Vagina (tissue), 2 donors: ENCODE measurements around the gene UBE2J1.

Experiments
- CTCF ChIP-seq, 3 experiments: fragments of 450-650 bp in 2 of 3; fragments of 200-600 bp in 1 of 3; sonication (generic) in 1 of 3; IDR thresholded peaks; one replicate each; pipeline ENCODE4 v1.5.1; 2017 to 2019; ENCODE audit warnings: antibody characterized with exemption in 3 of 3, mild to moderate bottlenecking in 2 of 3, moderate library complexity in 2 of 3
- POLR2A ChIP-seq, 2 donors: fragments of 450-650 bp; IDR thresholded peaks; one replicate each; pipeline ENCODE4 v1.6.1; 2017; ENCODE audit warnings: antibody characterized with exemption in 2 of 2, mild to moderate bottlenecking in 2 of 2, moderate library complexity in 2 of 2
- POLR2AphosphoS5 ChIP-seq, 2 donors: sonication (generic); formaldehyde crosslinking; IDR thresholded peaks; one replicate each; pipeline ENCODE4 v1.9.0; 2017; ENCODE audit warnings: antibody characterized with exemption in 2 of 2, mild to moderate bottlenecking in 2 of 2, low read depth in 1 of 2; ENCODE audit not compliant: insufficient read depth in 1 of 2

- TF ChIP-seq CTCF (IDR thresholded peaks at IDR 0.05), result no peak
- TF ChIP-seq POLR2A (IDR thresholded peaks at IDR 0.05), result no peak
- TF ChIP-seq POLR2AphosphoS5 (IDR thresholded peaks at IDR 0.05; ENCODE audit: insufficient read depth in 1 of 2, low read depth in 1 of 2), result no peak
Measured at GRCh38 chr6:89386917-89387491, 34.5 kb upstream of the UBE2J1 start.
